GM21528 (cell line): Measurements from ENCODE around the gene NDRG3.
"Not testable (repeated sequence)": the region's sequence is repeated elsewhere in the genome, so short reads cannot be mapped to it uniquely, and the experiment has no call there.

ENCODE experiments used
- ATAC-seq: cut with Tn5 transposase; IDR thresholded peaks from one replicate; pipeline ENCODE4 v1.9.1; 2021; ENCODE audit warnings: mild to moderate bottlenecking, moderate library complexity; ENCODE audit not compliant: unreplicated experiment, low FRiP score

NDRG3 gene

GRCh38 chr20:36614781-36615557 lies 130.9 kb downstream of the NDRG3 start:
- ATAC-seq, result no peak

GRCh38 chr20:36613974-36614373 lies 131.9 kb downstream of the NDRG3 start:
- ATAC-seq, result no peak

DNA sequence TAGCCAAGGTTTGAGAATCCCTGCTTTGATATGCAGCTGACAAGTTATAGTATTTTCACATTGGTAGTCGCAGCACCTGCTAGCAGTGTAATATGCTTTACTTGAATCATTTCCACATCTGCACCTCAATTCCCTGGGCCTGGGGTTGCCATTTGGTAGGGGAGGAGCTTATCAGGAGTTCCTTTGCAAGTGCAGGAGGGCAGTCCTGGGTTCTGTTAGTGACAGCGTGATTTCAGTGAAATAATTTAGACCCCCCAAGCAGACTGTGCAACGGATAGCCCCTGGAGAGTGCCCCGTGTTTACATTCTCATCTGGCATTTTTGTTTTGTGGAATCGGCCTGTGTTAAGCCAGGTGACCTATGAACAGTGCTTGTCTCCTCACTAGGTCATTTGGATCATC lies 134.3 kb downstream of the NDRG3 start:
- no peak for ATAC-seq

DNA sequence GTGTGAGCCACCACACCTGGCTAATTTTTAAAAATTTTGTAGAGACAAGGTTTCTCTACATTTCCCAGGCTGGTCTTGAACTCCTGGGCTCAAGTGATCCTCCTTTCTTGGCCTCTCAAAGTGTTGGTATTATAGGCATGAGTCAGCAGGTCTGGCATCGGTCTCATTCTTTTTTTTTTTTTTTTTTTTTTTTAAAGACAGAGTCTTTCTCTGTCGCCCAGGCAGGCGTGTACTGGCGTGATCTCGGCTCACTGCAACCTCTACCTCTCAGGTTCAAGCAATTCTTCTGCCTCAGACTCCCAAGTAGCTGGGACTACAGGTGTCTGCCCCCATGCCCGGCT lies 137.5 kb downstream of the NDRG3 start:
- ATAC-seq, result not testable (repeated sequence)

DNA sequence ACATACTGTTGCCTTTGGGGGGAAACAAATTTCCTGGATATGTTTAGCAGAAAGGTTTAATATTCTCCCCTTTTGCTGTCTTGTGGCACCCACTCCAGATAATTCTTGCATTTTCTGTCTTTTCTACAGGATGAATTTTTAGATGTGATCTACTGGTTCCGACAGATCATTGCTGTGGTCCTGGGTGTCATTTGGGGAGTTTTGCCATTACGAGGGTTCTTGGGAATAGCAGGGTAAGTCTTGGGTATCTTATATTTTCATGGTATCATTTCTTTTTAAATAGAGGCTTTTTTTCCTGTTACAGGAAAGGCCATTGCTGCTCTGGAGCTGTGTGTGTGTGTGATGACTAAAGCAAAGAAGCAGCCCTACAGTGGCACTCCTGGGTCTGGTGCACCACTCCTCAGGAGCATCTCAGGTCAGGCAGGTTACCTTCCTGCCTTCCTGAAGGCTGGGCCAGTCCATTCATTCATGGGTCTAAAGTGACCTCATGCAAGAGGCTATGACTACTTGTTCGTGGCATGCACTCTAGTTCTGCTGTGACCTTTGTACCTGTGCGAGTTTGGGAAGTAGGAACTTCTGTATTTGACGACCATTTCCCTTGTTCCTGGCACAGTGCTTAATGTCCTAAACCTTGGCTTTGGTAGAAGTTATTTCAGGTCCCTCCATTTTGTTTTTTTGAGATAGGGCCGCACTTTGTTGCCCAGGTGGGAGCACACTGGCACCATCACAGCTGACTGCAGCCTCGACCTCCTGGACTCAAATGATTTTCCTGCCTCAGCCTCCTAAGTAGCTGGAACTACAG lies 138.1 kb downstream of the NDRG3 start:
- no peak for ATAC-seq

- ATAC-seq, result no peak
Observed at GRCh38 chr20:36606158-36607066, 139.5 kb downstream of the NDRG3 start.

GRCh38 chr20:36605399-36606157 lies 140.3 kb downstream of the NDRG3 start, which contains the start of gene RAB5IF:
TSS of gene RAB5IF (plus strand) at chr20:36605779. CDS start at chr20:36605952, 173 bp downstream.
- ATAC-seq, result peak; percentile 85

DNA sequence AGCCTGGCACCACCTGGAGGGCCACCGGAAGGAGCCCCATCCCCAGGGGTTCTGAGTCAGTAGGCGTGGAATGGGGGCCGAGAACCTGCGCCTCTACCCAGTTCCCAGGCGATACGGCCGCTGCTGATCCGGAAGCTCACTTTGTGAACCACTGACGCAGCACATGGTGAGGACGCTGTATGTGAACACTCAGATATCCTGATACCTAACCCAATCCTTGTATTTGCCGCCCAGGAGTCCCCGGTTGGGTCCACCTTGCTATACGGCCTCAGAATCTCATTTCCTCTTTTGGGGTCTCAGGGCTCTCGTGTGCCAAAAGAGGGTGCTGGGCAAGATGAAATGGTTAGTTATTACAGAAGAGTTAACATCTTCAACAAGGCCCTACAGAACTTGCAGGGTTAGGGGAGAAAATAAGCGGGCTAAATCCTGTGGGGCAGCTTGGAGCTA lies 140.9 kb downstream of the NDRG3 start:
- peak; percentile 39 for ATAC-seq
